Measurements from ENCODE around the gene SLC9A1. TPM values are rescaled to one million over a fixed set of nuclear protein-coding genes. Genes with fewer than 3 reads are reported as not detected.

SLC9A1 gene
- total and polyA plus RNA-seq, 2 of the 8 experiments (the other 6 are each of a cell fraction or from before 2014, with no cell fraction given): 11.3 to 25.1 TPM

GRCh38 chr1:27166929-27167328 is 12.0 kb upstream of the SLC9A1 start (continued):
- no peak for TF ChIP-seq CHD2 (IDR thresholded peaks at IDR 0.05; ENCODE audit: low read length)

Data from H1 (cell line).